Testis (tissue), 3 donors: Measurements from ENCODE around the gene CCDC57. TPM values are rescaled to one million over a fixed set of nuclear protein-coding genes. Genes with fewer than 3 reads are reported as not detected.

Experiments
- DNase-seq: peaks from one replicate; pipeline ENCODE4 v3.0.0-alpha.2; 2019
- H3K27ac ChIP-seq, 2 donors: fragments of 200-600 bp; sonication (generic); one replicate each; pipeline ENCODE4 v1.5.1; 2019
- H3K27me3 ChIP-seq: fragments of 200-600 bp; sonication (generic); one replicate; pipeline ENCODE4 v1.5.1; 2019
- H3K36me3 ChIP-seq: fragments of 200-600 bp; sonication (generic); one replicate; pipeline ENCODE4 v1.5.1; 2017; ENCODE audit warnings: low read depth; ENCODE audit errors: missing control alignments
- H3K4me1 ChIP-seq: fragments of 200-600 bp; sonication (generic); one replicate; pipeline ENCODE4 v1.5.1; 2019
- H3K4me3 ChIP-seq, 2 donors: fragments of 200-600 bp; sonication (generic); one replicate each; pipeline ENCODE4 v1.5.1; 2017 to 2019
- H3K9me3 ChIP-seq: fragments of 200-600 bp; sonication (generic); one replicate; pipeline ENCODE4 v1.5.1; 2017
- CTCF ChIP-seq, 3 experiments: fragments of 450-650 bp in 2 of 3; fragments of 200-600 bp in 1 of 3; sonication (generic) in 1 of 3; IDR thresholded peaks; one replicate each; pipeline ENCODE4 v1.5.1; 2016 to 2019; ENCODE audit warnings: antibody characterized with exemption in 3 of 3, mild to moderate bottlenecking in 2 of 3, moderate library complexity in 1 of 3
- POLR2A ChIP-seq: fragments of 450-650 bp; IDR thresholded peaks from one replicate; pipeline ENCODE4 v1.6.1; 2017; ENCODE audit warnings: antibody characterized with exemption, mild to moderate bottlenecking, moderate library complexity
- WGBS, 2 donors: methylation state at CpG; one replicate each; pipeline ENCODE4 v1.1.5; 2018; 5-methylcytosine and 5-hydroxymethylcytosine counted together
- intact Hi-C: fragments of 100-400 bp; cut with DNase I; formaldehyde crosslinking; loops from one replicate; pipeline ENCODE4 v1.15.1; 2023; ENCODE audit warnings: low total_unique reads
- polyA plus RNA-seq: library from polyadenylated mRNA; stranded (reverse); fragments of 350-450 nt; fragmentation: Illumina TruSeq; extraction: RNeasy Lipid Tissue Mini Kit (QIAGEN cat#74804); gene quantifications from one replicate; pipeline ENCODE4 v1.2.3, GENCODE V29; 2014; ENCODE audit warnings: low read depth, low replicate concordance; ENCODE audit not compliant: insufficient read depth
- total RNA-seq, 2 donors: library from RNA; depleted of rRNA; stranded (reverse); fragments of >200 nt; gene quantifications; one replicate each; pipeline ENCODE4 v1.2.3, GENCODE V29; 2016

Gene CCDC57
- total and polyA plus RNA-seq, 3 donors from 2014 or later = 61.3 to 111 (median 71.8) TPM

- DNase-seq = no peak
- Histone ChIP-seq H3K27ac (peak overlapping the region in 1 of 2 donors; percentile 16), H3K36me3 (no peaks in the 10 kb centered on the region), H3K9me3 (no peaks in the 10 kb centered on the region), H3K4me3 (no peak overlapping the region), H3K4me1 (peaks cover 22% of the 10 kb centered on the region), H3K27me3 (no peaks in the 10 kb centered on the region)
- TF ChIP-seq POLR2A (no peak), CTCF (IDR thresholded peaks at IDR 0.05) (peak in 2 of 3 experiments; percentile 10 to 14)
- WGBS, 2 donors = 46 to 65% methylated on average over 12 to 18 of the region's 21 CpGs
- intact Hi-C loops = no loop called here
Measured at GRCh38 chr17:82076785-82077591, 135.7 kb downstream of the CCDC57 start.

- H3K9me3 ChIP-seq = no peaks in the 10 kb centered on the region
- intact Hi-C loops = no loop called here
- H3K4me1 ChIP-seq = peaks cover 22% of the 10 kb centered on the region
- H3K4me3 ChIP-seq = no peak overlapping the region
- H3K27me3 ChIP-seq = no peaks in the 10 kb centered on the region
- 85 to 91% methylated on average over 25 of the region's 25 CpGs for WGBS, 2 donors
- no peak for DNase-seq
- no peak for TF ChIP-seq POLR2A
- TF ChIP-seq CTCF (IDR thresholded peaks at IDR 0.05) = no peak
- no peak overlapping the region for H3K27ac ChIP-seq
- H3K36me3 ChIP-seq = no peaks in the 10 kb centered on the region
Measured at GRCh38 chr17:82076018-82076784, 136.4 kb downstream of the CCDC57 start.

- Histone ChIP-seq H3K36me3 (no peaks in the 10 kb centered on the region), H3K4me1 (peaks cover 21% of the 10 kb centered on the region), H3K27ac (no peak overlapping the region), H3K9me3 (no peaks in the 10 kb centered on the region), H3K4me3 (no peak overlapping the region), H3K27me3 (no peaks in the 10 kb centered on the region)
- no peak for DNase-seq
- WGBS, 2 donors = 87 to 88% methylated on average over 9 of the region's 9 CpGs
- intact Hi-C loops = no loop called here
- TF ChIP-seq POLR2A (no peak), CTCF (IDR thresholded peaks at IDR 0.05) (no peak)
Measured at GRCh38 chr17:82073446-82073845, 139.2 kb downstream of the CCDC57 start.

GRCh38 chr17:82072827-82073226 lies 139.8 kb downstream of the CCDC57 start:
- no peak overlapping the region for H3K4me3 ChIP-seq
- H3K36me3 ChIP-seq = no peaks in the 10 kb centered on the region
- 87 to 89% methylated on average over 6 of the region's 6 CpGs for WGBS, 2 donors
- TF ChIP-seq POLR2A = no peak
- TF ChIP-seq CTCF (IDR thresholded peaks at IDR 0.05) = no peak
- no peak overlapping the region for H3K27ac ChIP-seq
- H3K9me3 ChIP-seq = no peaks in the 10 kb centered on the region
- intact Hi-C loops = no loop called here
- H3K4me1 ChIP-seq = peaks cover 16% of the 10 kb centered on the region
- H3K27me3 ChIP-seq = no peaks in the 10 kb centered on the region
- no peak for DNase-seq
